ENCODE measurements around the gene STX18. TPM values are rescaled to one million over a fixed set of nuclear protein-coding genes. Genes with fewer than 3 reads are reported as not detected.

The STX18 gene
- total RNA-seq, 1 donor from 2014 or later, result 33.9 TPM

DNA sequence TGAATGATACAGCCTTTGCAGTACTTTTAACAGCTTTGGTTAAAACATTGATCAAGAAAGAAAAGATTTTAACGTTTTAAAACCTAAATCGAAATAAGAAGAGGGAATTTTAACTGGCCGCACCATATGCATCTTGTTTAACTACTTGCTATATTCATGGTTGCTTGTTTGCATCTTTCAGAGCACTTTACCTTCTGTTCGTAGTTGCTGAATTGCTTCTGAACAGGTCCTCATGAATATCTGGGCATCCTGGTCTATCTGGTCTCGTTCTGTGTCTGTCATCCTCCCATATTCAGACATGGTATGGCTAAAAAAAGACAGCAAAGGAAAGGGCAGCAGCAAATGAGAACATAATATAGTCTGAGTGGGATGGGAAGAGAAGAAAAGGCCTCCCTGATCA lies 82.7 kb downstream of the STX18 start:
- no peak overlapping the region for H2AFZ ChIP-seq (replicated peaks)
- no peaks in the 10 kb centered on the region for H3K27me3 Mint-ChIP-seq (ENCODE audit: insufficient read depth, low read depth)
- H3K27ac Mint-ChIP-seq, result no peak overlapping the region
- no peak for DNase-seq (ENCODE audit: low spot score)
- no peak overlapping the region for H3K4me2 ChIP-seq
- H3K4me1 Mint-ChIP-seq, result peaks cover 5% of the 10 kb centered on the region
- TF ChIP-seq EZH2 (IDR thresholded peaks at IDR 0.05), result no peak
- TF ChIP-seq CTCF (IDR thresholded peaks at IDR 0.05), result no peak
- no peak for TF ChIP-seq EZH2phosphoT487 (IDR thresholded peaks at IDR 0.05)
- H3K9ac ChIP-seq, result no peak overlapping the region
- no peaks in the 10 kb centered on the region for H3F3A ChIP-seq (ENCODE audit: low read depth)
- no peak overlapping the region for H3K4me3 ChIP-seq
- H3K36me3 Mint-ChIP-seq, result peaks cover 17% of the 10 kb centered on the region
- H3K9me3 Mint-ChIP-seq, result no peaks in the 10 kb centered on the region
- H3K27me3 ChIP-seq, result no peaks in the 10 kb centered on the region
- H3K9me3 ChIP-seq (ENCODE audit: low read depth), result no peaks in the 10 kb centered on the region
- H3K79me2 ChIP-seq (ENCODE audit: low read depth), result no peaks in the 10 kb centered on the region
- H4K20me1 ChIP-seq (ENCODE audit: low read depth), result no peaks in the 10 kb centered on the region
- H3K27ac ChIP-seq, result no peak overlapping the region
- H3K4me3 Mint-ChIP-seq, result no peak overlapping the region
- H3K4me1 ChIP-seq, result no peaks in the 10 kb centered on the region
- H3K36me3 ChIP-seq, result no peaks in the 10 kb centered on the region

DNA sequence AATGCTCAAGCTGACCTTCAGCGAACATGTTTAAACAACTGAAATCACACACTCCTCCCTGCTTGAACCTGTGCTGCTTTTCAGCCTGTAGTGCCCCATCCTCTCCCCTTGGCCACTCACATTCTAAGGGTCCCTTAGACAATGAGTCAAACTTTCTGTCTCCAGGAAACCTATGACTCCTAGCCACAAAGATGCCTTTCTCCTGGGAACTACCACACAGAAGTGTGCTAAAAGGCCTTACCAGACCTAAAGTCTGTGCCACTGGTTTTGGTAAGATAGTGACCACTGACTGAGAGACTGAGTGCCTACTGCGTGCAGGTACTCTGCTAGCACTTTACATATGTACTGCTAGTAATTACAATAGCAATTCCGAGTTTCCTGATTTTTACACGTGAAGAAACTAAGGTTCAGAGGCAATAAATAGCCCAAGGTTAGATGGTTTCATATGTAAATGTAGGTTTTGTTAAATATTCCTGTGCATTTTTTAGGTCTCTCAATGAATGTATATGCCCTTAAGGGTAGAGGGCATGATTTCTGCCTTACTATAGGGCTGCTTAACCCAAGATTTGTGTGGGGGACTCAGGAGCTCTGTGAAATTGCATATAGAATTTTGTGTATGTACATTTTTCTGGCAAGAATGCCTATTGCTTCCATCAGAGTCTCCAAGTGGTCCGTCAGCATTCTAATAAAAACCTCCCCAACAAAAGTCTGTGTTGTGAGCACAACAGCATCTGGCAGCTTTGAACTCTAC lies 83.9 kb downstream of the STX18 start:
- Histone ChIP-seq H3F3A (ENCODE audit: low read depth) (no peaks in the 10 kb centered on the region), H3K4me1 (no peaks in the 10 kb centered on the region), H3K4me2 (no peak overlapping the region), H3K27me3 (no peaks in the 10 kb centered on the region), H3K27ac (no peak overlapping the region), H2AFZ (replicated peaks) (no peak overlapping the region), H3K36me3 (no peaks in the 10 kb centered on the region), H3K9me3 (ENCODE audit: low read depth) (no peaks in the 10 kb centered on the region), H3K4me3 (no peak overlapping the region), H4K20me1 (ENCODE audit: low read depth) (no peaks in the 10 kb centered on the region), H3K9ac (no peak overlapping the region), H3K79me2 (ENCODE audit: low read depth) (no peaks in the 10 kb centered on the region)
- no peak for DNase-seq (ENCODE audit: low spot score)
- H3K4me3 Mint-ChIP-seq, result no peak overlapping the region
- no peaks in the 10 kb centered on the region for H3K27me3 Mint-ChIP-seq (ENCODE audit: insufficient read depth, low read depth)
- no peaks in the 10 kb centered on the region for H3K9me3 Mint-ChIP-seq
- H3K27ac Mint-ChIP-seq, result no peak overlapping the region
- TF ChIP-seq EZH2phosphoT487 (IDR thresholded peaks at IDR 0.05) (no peak), EZH2 (IDR thresholded peaks at IDR 0.05) (no peak), CTCF (IDR thresholded peaks at IDR 0.05) (no peak)
- H3K36me3 Mint-ChIP-seq, result peaks cover 20% of the 10 kb centered on the region
- H3K4me1 Mint-ChIP-seq, result peaks cover 5% of the 10 kb centered on the region

- Histone ChIP-seq H3K9ac (no peak overlapping the region), H3K4me3 (no peak overlapping the region), H3K27me3 (no peaks in the 10 kb centered on the region), H3K4me1 (no peaks in the 10 kb centered on the region), H3F3A (ENCODE audit: low read depth) (no peaks in the 10 kb centered on the region), H3K79me2 (ENCODE audit: low read depth) (no peaks in the 10 kb centered on the region), H4K20me1 (ENCODE audit: low read depth) (no peaks in the 10 kb centered on the region), H3K4me2 (no peak overlapping the region), H3K9me3 (ENCODE audit: low read depth) (no peaks in the 10 kb centered on the region), H2AFZ (replicated peaks) (no peak overlapping the region), H3K27ac (no peak overlapping the region), H3K36me3 (no peaks in the 10 kb centered on the region)
- Mint-ChIP-seq H3K36me3 (peaks cover 26% of the 10 kb centered on the region), H3K27me3 (ENCODE audit: insufficient read depth, low read depth) (no peaks in the 10 kb centered on the region), H3K9me3 (no peaks in the 10 kb centered on the region), H3K27ac (no peak overlapping the region), H3K4me1 (peaks cover 3% of the 10 kb centered on the region), H3K4me3 (no peak overlapping the region)
- TF ChIP-seq CTCF (IDR thresholded peaks at IDR 0.05) (no peak), EZH2phosphoT487 (IDR thresholded peaks at IDR 0.05) (no peak), EZH2 (IDR thresholded peaks at IDR 0.05) (no peak)
- no peak for DNase-seq (ENCODE audit: low spot score)
These were observed 84.9 kb downstream of the STX18 start for GRCh38 chr4:4456816-4457578.

All from neural progenitor cell (in vitro differentiated cells).